OCI-LY7 (cell line): ENCODE results near the gene KHDC4. TPM values are rescaled to one million over a fixed set of nuclear protein-coding genes. Genes with fewer than 3 reads are reported as not detected.

Experiments
- BruUV-seq: library from RNA; stranded (reverse); fragments of 400-500 nt; replicated peaks from 2 replicates; lab custom pipeline; 2021; lab: Mats Ljungman, UMichigan
- CTCF ChIA-PET: fragments of 300-600 bp; sonication (Branson Sonifier 250); formaldehyde crosslinking; loops from one replicate; lab custom pipeline; 2022; ENCODE audit warnings: antibody characterized with exemption; ENCODE audit not compliant: unreplicated experiment; lab: Charles Lee
- POLR2A ChIA-PET: fragments of 300-600 bp; sonication (Branson Sonifier 250); formaldehyde crosslinking; loops from one replicate; lab custom pipeline; 2022; ENCODE audit warnings: antibody characterized with exemption; lab: Charles Lee
- DNase-seq: peaks from one replicate; pipeline ENCODE4 v3.0.0-alpha.2; 2015; ENCODE audit warnings: low spot score
- H2AFZ ChIP-seq: fragments of 200-600 bp; sonication (generic), shearing (Covaris generic); 2 replicates; pipeline ENCODE4 v1.6.1; 2014; ENCODE audit warnings: mild to moderate bottlenecking, antibody characterized with exemption, low read length, moderate library complexity
- H3K27ac ChIP-seq: fragments of 200-600 bp; sonication (generic); 2 replicates; pipeline ENCODE4 v1.5.1; 2014; ENCODE audit warnings: mixed run types, low read depth, mild to moderate bottlenecking, moderate library complexity, low read length, inconsistent platforms; ENCODE audit not compliant: poor library complexity, severe bottlenecking
- H3K36me3 ChIP-seq: fragments of 200-600 bp; sonication (generic); 2 replicates; pipeline ENCODE4 v1.6.1; 2014; ENCODE audit warnings: mild to moderate bottlenecking, antibody characterized with exemption, low read length, moderate library complexity, mixed read lengths; ENCODE audit not compliant: insufficient read depth
- H3K4me1 ChIP-seq: fragments of 200-600 bp; sonication (generic); 2 replicates; pipeline ENCODE4 v1.5.1; 2014; ENCODE audit warnings: mild to moderate bottlenecking, low read length; ENCODE audit not compliant: insufficient read depth, poor library complexity, severe bottlenecking
- H3K4me2 ChIP-seq: fragments of 200-600 bp; sonication (generic); 2 replicates; pipeline ENCODE4 v1.6.1; 2014; ENCODE audit warnings: mild to moderate bottlenecking, low read length
- H3K4me3 ChIP-seq: fragments of 200-600 bp; sonication (generic); 2 replicates; pipeline ENCODE4 v1.5.1; 2014; ENCODE audit warnings: mild to moderate bottlenecking, low read depth, low read length; ENCODE audit not compliant: poor library complexity, severe bottlenecking
- H3K79me2 ChIP-seq: fragments of 200-600 bp; sonication (generic); 2 replicates; pipeline ENCODE4 v1.6.1; 2016; ENCODE audit warnings: low read depth, mild to moderate bottlenecking, low read length, moderate library complexity, mixed read lengths; ENCODE audit not compliant: insufficient read depth
- H3K9me2 ChIP-seq: fragments of 200-600 bp; sonication (generic); 2 replicates; pipeline ENCODE4 v1.6.1; 2016; ENCODE audit warnings: mild to moderate bottlenecking, low read length, mixed read lengths; ENCODE audit not compliant: insufficient read depth
- H3K9me3 ChIP-seq: fragments of 200-600 bp; sonication (generic); 2 replicates; pipeline ENCODE4 v1.6.1; 2014; ENCODE audit warnings: mild to moderate bottlenecking, mixed run types, low read length, mixed read lengths
- H4K20me1 ChIP-seq: fragments of 200-600 bp; sonication (generic); 2 replicates; pipeline ENCODE4 v1.6.1; 2014; ENCODE audit warnings: mild to moderate bottlenecking, antibody characterized with exemption, low read length, moderate library complexity, mixed read lengths; ENCODE audit not compliant: insufficient read depth
- EZH2phosphoT487 ChIP-seq: fragments of 200-600 bp; sonication (generic); IDR thresholded peaks from 2 replicates; pipeline ENCODE4 v1.6.1; 2018; ENCODE audit warnings: low read depth, borderline replicate concordance, mild to moderate bottlenecking, mixed run types, antibody characterized with exemption, low read length, moderate library complexity, mixed read lengths
- intact Hi-C: fragments of 100-400 bp; cut with micrococcal nuclease; formaldehyde crosslinking; loops from one replicate; pipeline ENCODE4 v1.10.0; 2022; ENCODE audit not compliant: unreplicated experiment
- total RNA-seq, 2 experiments: library from RNA; depleted of rRNA in 1 of 2; stranded (reverse); fragments of >200 nt in 1 of 2; shearing (Covaris generic) in 1 of 2; gene quantifications; 2 replicates each; pipeline ENCODE4 v1.2.3, GENCODE V29; 2014 to 2022
- TF ChIP-seq, protein P1 (sequence below): fragments of 200-600 bp; sonication (generic); conservative IDR thresholded peaks from 2 replicates; pipeline ENCODE4 v1.5.1; 2014; ENCODE audit warnings: mild to moderate bottlenecking, antibody characterized with exemption, low read length, moderate library complexity, mixed read lengths

KHDC4 gene
- total RNA-seq, 2 experiments from 2014 or later = 88.9 to 121 TPM

DNA sequence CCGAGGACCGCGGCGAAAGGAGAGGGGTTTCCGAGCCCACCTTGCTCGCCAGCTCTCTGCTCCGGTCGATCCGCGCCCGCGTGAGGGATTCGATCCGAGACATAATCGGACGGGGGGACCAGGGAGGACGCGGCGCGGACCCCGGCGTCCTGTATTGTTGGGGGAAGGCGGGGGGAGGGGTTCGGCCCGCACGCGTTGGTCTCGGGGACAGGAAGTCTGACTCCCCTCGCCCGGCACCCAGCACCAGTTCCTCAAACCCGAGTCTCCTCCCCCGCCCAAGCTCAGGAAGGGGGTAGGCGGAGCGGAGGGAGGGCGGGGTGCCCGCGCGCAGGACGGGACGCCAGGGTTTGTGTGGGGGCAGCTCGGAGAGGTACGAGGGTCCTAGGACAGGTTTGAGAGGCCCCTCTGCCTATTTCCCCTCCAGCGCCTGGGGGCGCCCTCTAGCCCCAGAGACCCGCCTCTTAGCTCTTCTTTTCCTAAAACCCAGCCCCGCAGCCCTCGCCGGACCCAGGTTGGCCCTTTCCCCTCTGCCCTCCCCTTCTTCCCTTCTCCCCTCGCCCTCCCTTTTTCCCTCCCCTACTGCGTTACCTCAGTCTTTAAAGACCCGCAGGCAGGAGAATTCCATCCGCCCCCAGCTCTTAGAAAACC lies 44.2 kb upstream of the KHDC4 start, which contains the start of gene ARHGEF2:
TSS of gene ARHGEF2 (minus strand) at position 223 of the 648 bp plus-strand sequence. CDS start at position 103, 120 bp downstream.
- H3K9me2 ChIP-seq = no peaks in the 10 kb centered on the region
- peak; percentile 94 for DNase-seq
- peak within 1 kb of the TSS; percentile 94 for H3K4me2 ChIP-seq
- intact Hi-C loops = loop anchor here (2.0 kb wide), 1 partner anchor 40 kb away; no protein-coding TSS in a partner anchor
- ChIA-PET POLR2A (interaction anchor here (0.6 to 4.2 kb wide), 13 partner anchors 11 to 96 kb away, joined by 3 to 34 read pairs (median 5); partner anchors contain the start of gene KHDC4), CTCF (interaction anchor here (0.6 to 1.6 kb wide), 6 partner anchors 11 to 36 kb away, joined by 3 to 8 read pairs (median 4); no protein-coding TSS in a partner anchor)
- no peak within 1 kb of the TSS for H2AFZ ChIP-seq
- peaks cover 22% of the 10 kb centered on the region for H4K20me1 ChIP-seq
- TF ChIP-seq, protein P1, sequence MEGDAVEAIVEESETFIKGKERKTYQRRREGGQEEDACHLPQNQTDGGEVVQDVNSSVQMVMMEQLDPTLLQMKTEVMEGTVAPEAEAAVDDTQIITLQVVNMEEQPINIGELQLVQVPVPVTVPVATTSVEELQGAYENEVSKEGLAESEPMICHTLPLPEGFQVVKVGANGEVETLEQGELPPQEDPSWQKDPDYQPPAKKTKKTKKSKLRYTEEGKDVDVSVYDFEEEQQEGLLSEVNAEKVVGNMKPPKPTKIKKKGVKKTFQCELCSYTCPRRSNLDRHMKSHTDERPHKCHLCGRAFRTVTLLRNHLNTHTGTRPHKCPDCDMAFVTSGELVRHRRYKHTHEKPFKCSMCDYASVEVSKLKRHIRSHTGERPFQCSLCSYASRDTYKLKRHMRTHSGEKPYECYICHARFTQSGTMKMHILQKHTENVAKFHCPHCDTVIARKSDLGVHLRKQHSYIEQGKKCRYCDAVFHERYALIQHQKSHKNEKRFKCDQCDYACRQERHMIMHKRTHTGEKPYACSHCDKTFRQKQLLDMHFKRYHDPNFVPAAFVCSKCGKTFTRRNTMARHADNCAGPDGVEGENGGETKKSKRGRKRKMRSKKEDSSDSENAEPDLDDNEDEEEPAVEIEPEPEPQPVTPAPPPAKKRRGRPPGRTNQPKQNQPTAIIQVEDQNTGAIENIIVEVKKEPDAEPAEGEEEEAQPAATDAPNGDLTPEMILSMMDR = peak; percentile 70
- no peak for TF ChIP-seq EZH2phosphoT487
- peak within 1 kb of the TSS; percentile 85 for H3K4me3 ChIP-seq
- peaks cover 33% of the 10 kb centered on the region for H3K36me3 ChIP-seq
- peaks cover 68% of the 10 kb centered on the region for H3K4me1 ChIP-seq
- H3K27ac ChIP-seq = peak within 1 kb of the TSS; percentile 94
- H3K9me3 ChIP-seq = no peaks in the 10 kb centered on the region
- H3K79me2 ChIP-seq = peaks cover 89% of the 10 kb centered on the region
- BruUV-seq = no TSS peak

DNA sequence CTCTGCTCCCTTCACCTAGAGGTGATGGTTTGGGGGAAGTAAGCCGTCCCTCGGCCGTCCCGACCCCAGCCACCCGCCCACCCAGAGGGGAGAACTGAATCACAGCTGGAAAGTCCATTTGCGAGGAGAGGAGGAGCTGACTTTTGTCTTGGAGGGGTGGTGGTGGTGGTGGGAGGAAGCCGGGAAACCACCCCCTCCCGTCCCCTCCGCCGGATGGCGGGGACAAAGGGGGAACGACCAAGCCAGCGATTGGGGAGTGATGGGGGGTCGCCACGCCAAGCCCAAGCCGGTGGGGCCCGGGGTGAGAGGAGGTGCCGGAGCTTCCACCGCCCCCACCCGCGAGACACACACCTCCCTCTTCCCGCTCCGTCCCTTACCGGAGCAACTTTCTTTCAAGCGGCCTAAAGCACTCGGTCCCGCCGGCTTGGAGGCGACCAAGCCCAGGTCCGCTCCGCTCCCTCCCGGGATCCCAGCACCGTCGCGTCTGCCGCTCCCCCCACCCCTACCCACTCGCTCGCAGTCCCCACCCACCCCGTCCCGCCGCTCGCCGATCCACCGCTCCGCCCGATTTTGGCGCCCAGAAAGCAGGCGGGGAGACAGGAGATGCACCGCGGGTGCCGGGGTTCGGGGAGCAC lies 43.6 kb upstream of the KHDC4 start:
- DNase-seq = no peak
- H3K27ac ChIP-seq = peak overlapping the region; percentile 94
- ChIA-PET CTCF (interaction anchor here (0.6 to 1.6 kb wide), 6 partner anchors 10 to 36 kb away, joined by 4 to 8 read pairs (median 4); no protein-coding TSS in a partner anchor), POLR2A (interaction anchor here (0.6 to 4.2 kb wide), 15 partner anchors 10 to 178 kb away, joined by 3 to 34 read pairs (median 5); partner anchors contain the start of gene KHDC4)
- peaks cover 95% of the 10 kb centered on the region for H3K79me2 ChIP-seq
- no peaks in the 10 kb centered on the region for H3K9me2 ChIP-seq
- H4K20me1 ChIP-seq = peaks cover 26% of the 10 kb centered on the region
- H3K4me2 ChIP-seq = peak overlapping the region; percentile 94
- peaks cover 68% of the 10 kb centered on the region for H3K4me1 ChIP-seq
- H3K4me3 ChIP-seq = peak overlapping the region; percentile 85
- BruUV-seq = no TSS peak
- H2AFZ ChIP-seq = no peak overlapping the region
- TF ChIP-seq, protein P1 = no peak
- intact Hi-C loops = loop anchor here (2.0 kb wide), 1 partner anchor 39 kb away; no protein-coding TSS in a partner anchor
- peaks cover 38% of the 10 kb centered on the region for H3K36me3 ChIP-seq
- H3K9me3 ChIP-seq = no peaks in the 10 kb centered on the region
